GM13977 (cell line): ENCODE results near the gene JAM3.
A peak's percentile ranks its signal among the peaks of the same experiment; 100 is the strongest.

Experiments
- DNase-seq: peaks from one replicate; pipeline ENCODE4 v3.0.0; 2012; ENCODE audit warnings: low spot score
- in situ Hi-C: fragments of 300-500 bp; cut with MboI; formaldehyde crosslinking; loops from one replicate; pipeline ENCODE4 v1.12.0; 2022; ENCODE audit warnings: low sequenced_read_pairs, low pct_unique_long_range_greater_than_20kb, mixed read lengths, inconsistent platforms; ENCODE audit not compliant: unreplicated experiment
- TF ChIP-seq, protein P1 (sequence below): IDR thresholded peaks from 2 replicates; pipeline ENCODE4 v1.5.1; 2012; ENCODE audit warnings: mild to moderate bottlenecking, control low read depth; ENCODE audit not compliant: insufficient read depth; ENCODE audit errors: extremely low read depth, missing control alignments

JAM3 gene

GRCh38 chr11:134025082-134025429 lies 43.8 kb upstream of the JAM3 start:
- TF ChIP-seq, protein P1, sequence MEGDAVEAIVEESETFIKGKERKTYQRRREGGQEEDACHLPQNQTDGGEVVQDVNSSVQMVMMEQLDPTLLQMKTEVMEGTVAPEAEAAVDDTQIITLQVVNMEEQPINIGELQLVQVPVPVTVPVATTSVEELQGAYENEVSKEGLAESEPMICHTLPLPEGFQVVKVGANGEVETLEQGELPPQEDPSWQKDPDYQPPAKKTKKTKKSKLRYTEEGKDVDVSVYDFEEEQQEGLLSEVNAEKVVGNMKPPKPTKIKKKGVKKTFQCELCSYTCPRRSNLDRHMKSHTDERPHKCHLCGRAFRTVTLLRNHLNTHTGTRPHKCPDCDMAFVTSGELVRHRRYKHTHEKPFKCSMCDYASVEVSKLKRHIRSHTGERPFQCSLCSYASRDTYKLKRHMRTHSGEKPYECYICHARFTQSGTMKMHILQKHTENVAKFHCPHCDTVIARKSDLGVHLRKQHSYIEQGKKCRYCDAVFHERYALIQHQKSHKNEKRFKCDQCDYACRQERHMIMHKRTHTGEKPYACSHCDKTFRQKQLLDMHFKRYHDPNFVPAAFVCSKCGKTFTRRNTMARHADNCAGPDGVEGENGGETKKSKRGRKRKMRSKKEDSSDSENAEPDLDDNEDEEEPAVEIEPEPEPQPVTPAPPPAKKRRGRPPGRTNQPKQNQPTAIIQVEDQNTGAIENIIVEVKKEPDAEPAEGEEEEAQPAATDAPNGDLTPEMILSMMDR = no peak
- DNase-seq = no peak
- in situ Hi-C loops = no loop called here

- in situ Hi-C loops = no loop called here
- no peak for DNase-seq
- TF ChIP-seq, protein P1 = no peak
Observed at GRCh38 chr11:134026655-134027343, 42.1 kb upstream of the JAM3 start.

GRCh38 chr11:134027671-134028070 lies 41.2 kb upstream of the JAM3 start:
- DNase-seq = no peak
- TF ChIP-seq, protein P1 = no peak
- in situ Hi-C loops = no loop called here

GRCh38 chr11:134028368-134028920 lies 40.4 kb upstream of the JAM3 start:
- in situ Hi-C loops = no loop called here
- TF ChIP-seq, protein P1 = no peak
- no peak for DNase-seq

DNA sequence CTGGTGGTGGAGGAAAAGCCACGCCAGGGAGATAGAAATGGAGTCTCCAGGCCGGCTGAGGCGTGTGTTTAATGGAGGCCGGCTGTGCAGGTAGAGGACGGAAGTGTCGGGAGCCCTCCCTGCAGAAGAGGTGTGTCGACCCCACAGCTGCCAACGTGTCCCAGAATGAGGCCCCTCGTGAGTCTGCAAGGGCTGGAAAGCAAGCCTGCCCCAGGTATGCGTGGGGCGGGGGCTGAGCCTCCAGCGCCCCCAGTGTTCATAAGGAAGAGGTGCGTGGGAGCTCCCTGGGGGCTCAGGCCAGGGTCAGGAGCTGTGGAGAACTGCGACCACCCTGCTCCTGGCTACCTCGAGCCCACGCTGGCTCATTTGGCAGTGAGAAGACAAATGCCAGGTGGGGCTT lies 38.0 kb upstream of the JAM3 start:
- DNase-seq = no peak
- TF ChIP-seq, protein P1 = peak; percentile 19
- in situ Hi-C loops = no loop called here

DNA sequence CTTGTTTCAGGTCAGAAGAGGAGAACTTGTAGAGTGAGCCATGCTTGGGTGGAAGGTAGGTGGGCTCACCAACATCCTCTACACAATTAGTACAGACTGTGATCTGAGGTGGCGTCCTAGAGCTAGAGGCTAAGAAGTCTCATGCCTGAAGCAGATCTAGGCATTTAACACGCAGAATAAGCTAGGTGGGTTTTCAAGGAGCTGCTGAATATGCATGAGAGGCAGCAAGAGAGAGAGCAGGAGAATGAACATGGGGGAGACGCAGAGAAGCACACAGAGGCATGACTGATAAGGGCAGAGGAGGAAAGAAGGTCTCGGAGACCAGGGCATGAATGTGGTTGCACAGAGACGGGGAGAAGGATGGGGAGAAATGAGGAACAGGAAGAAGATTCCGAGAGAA lies 36.8 kb upstream of the JAM3 start:
- no peak for DNase-seq
- TF ChIP-seq, protein P1 = no peak
- in situ Hi-C loops = no loop called here
